Measurements from ENCODE around the gene CTRB1. TPM values are rescaled to one million over a fixed set of nuclear protein-coding genes. Genes with fewer than 3 reads are reported as not detected.

The CTRB1 gene
- total RNA-seq, 1 experiment from 2014 or later, result not detected

DNA sequence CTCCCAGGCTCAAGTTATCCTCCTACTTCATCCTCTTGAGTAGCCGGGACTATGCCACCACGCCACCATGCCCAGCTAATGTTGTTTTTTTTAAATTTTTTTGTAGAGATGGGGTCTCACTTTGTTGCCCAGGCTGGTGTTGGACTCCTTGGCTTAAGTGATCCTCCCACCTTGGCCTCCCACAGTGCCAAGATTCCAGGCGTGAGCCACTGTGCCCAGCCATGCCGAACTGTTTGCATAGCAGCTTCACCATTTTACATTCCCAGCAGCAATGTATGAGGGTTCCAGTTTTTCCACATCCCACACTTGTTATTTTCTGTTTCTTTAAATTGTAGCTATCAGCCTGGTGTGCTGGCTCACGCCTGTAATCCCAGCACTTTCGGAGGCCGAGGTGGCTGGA is 2.2 kb upstream of the CTRB1 start:
- Mint-ChIP-seq H3K27ac (ENCODE audit: low read depth, unreplicated experiment) (no peak overlapping the region), H3K9me3 (ENCODE audit: unreplicated experiment) (no peaks in the 10 kb centered on the region), H3K36me3 (ENCODE audit: insufficient read depth, unreplicated experiment) (no peaks in the 10 kb centered on the region), H3K27me3 (ENCODE audit: insufficient read depth, unreplicated experiment) (no peaks in the 10 kb centered on the region), H3K4me3 (ENCODE audit: unreplicated experiment) (no peak overlapping the region), H3K4me1 (ENCODE audit: insufficient read depth, unreplicated experiment) (no peaks in the 10 kb centered on the region)
- BruUV-seq (replicated peaks), result no TSS peak
- intact Hi-C loops (cut with micrococcal nuclease), result no loop called here
- TF ChIP-seq, protein P1, sequence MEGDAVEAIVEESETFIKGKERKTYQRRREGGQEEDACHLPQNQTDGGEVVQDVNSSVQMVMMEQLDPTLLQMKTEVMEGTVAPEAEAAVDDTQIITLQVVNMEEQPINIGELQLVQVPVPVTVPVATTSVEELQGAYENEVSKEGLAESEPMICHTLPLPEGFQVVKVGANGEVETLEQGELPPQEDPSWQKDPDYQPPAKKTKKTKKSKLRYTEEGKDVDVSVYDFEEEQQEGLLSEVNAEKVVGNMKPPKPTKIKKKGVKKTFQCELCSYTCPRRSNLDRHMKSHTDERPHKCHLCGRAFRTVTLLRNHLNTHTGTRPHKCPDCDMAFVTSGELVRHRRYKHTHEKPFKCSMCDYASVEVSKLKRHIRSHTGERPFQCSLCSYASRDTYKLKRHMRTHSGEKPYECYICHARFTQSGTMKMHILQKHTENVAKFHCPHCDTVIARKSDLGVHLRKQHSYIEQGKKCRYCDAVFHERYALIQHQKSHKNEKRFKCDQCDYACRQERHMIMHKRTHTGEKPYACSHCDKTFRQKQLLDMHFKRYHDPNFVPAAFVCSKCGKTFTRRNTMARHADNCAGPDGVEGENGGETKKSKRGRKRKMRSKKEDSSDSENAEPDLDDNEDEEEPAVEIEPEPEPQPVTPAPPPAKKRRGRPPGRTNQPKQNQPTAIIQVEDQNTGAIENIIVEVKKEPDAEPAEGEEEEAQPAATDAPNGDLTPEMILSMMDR (IDR thresholded peaks at IDR 0.05; ENCODE audit: unreplicated experiment), result no peak
- ChIA-PET CTCF (interaction anchor here (1.0 to 3.3 kb wide), 3 partner anchors 17 to 18 kb away, joined by 4 to 16 read pairs (median 10); no protein-coding TSS in a partner anchor), POLR2A (no interaction called here)
- DNase-seq (ENCODE audit: unreplicated experiment), result no peak

DNA sequence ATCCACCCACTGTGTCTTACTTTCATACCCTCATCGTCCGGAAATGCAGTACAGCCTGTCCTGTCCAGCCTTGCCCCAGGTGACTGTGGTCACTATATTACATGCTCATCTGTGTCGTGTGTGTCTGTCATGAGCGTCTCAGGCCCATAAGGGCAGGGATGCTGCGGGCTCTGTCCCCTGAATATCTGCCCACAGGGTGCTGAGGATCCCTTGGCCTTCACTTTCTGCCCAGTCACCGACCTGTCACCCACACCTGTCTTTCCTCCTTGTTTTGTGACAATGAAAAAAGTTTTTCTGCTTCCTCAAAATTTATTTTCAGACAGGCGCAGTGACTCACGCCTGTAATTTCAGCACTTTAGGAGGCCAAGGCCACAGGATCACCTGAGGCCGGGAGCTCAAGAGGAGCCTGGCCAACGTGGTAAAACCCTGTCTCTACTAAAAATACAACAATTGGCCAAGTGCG is 1.4 kb upstream of the CTRB1 start:
- Mint-ChIP-seq H3K9me3 (ENCODE audit: unreplicated experiment) (no peaks in the 10 kb centered on the region), H3K27me3 (ENCODE audit: insufficient read depth, unreplicated experiment) (no peaks in the 10 kb centered on the region), H3K27ac (ENCODE audit: low read depth, unreplicated experiment) (no peak overlapping the region), H3K36me3 (ENCODE audit: insufficient read depth, unreplicated experiment) (no peaks in the 10 kb centered on the region), H3K4me1 (ENCODE audit: insufficient read depth, unreplicated experiment) (no peaks in the 10 kb centered on the region), H3K4me3 (ENCODE audit: unreplicated experiment) (no peak overlapping the region)
- POLR2A ChIA-PET, result interaction anchor here (0.6 kb wide), 1 partner anchor 190 kb away, joined by 3 read pairs; no protein-coding TSS in a partner anchor
- TF ChIP-seq, protein P1 (IDR thresholded peaks at IDR 0.05; ENCODE audit: unreplicated experiment), result no peak
- intact Hi-C loops (cut with micrococcal nuclease), result no loop called here
- BruUV-seq (replicated peaks), result no TSS peak
- DNase-seq (ENCODE audit: unreplicated experiment), result no peak
- CTCF ChIA-PET, result interaction anchor here (0.7 to 3.3 kb wide), 3 partner anchors 17 to 32 kb away, joined by 3 to 16 read pairs (median 10); no protein-coding TSS in a partner anchor

DNA sequence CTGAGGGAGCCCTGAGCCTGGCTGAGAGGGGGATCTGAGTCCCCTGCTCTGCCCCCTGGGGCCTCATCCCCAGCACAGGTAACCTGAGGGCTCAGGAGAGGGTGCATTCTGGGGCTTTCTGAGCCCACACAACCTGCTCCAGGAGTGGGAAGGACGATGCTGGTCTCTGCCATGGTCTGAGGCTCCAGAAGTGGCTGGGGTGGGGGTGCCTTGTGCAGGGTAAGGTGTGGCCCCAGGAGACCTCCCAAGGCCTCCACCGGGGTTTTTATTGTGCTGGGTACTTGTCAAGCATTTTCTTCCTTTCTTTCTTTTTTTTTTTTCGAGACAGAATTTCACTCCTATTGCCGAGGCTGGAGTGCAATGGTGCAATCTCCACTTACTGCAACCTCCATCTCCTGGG is 300 bp downstream of the CTRB1 start:
- BruUV-seq (replicated peaks), result no TSS peak
- Mint-ChIP-seq H3K27ac (ENCODE audit: low read depth, unreplicated experiment) (no peak overlapping the region), H3K9me3 (ENCODE audit: unreplicated experiment) (no peaks in the 10 kb centered on the region), H3K36me3 (ENCODE audit: insufficient read depth, unreplicated experiment) (peaks cover under 1% of the 10 kb centered on the region), H3K4me3 (ENCODE audit: unreplicated experiment) (no peak overlapping the region), H3K27me3 (ENCODE audit: insufficient read depth, unreplicated experiment) (no peaks in the 10 kb centered on the region), H3K4me1 (ENCODE audit: insufficient read depth, unreplicated experiment) (no peaks in the 10 kb centered on the region)
- intact Hi-C loops (cut with micrococcal nuclease), result no loop called here
- ChIA-PET CTCF (interaction anchor here (1.0 to 2.3 kb wide), 3 partner anchors 15 to 184 kb away, joined by 3 to 9 read pairs (median 3); no protein-coding TSS in a partner anchor), POLR2A (no interaction called here)
- TF ChIP-seq, protein P1 (IDR thresholded peaks at IDR 0.05; ENCODE audit: unreplicated experiment), result no peak
- DNase-seq (ENCODE audit: unreplicated experiment), result no peak

DNA sequence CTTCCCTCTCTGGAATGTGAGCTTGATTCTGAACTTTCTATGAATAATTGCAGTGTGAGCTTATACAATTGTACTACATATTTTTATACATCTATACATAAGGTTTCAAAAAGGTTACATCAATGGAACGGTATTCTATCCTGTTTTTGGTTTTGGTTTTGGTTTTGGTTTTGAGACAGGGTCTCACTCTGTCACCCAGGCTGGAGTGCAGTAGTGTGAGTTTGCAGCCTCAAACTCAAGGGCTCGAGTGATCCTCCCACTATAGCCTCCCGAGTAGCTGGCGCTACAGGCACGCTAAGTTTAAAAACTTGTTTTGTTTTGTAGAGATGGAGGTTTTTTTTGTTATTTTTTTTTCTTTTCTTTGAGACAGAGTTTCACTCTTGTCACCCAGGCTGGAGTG is 1.1 kb downstream of the CTRB1 start:
- H3K9me3 Mint-ChIP-seq (ENCODE audit: unreplicated experiment), result no peaks in the 10 kb centered on the region
- H3K36me3 Mint-ChIP-seq (ENCODE audit: insufficient read depth, unreplicated experiment), result peaks cover 5% of the 10 kb centered on the region
- no TSS peak for BruUV-seq (replicated peaks)
- DNase-seq (ENCODE audit: unreplicated experiment), result no peak
- H3K27me3 Mint-ChIP-seq (ENCODE audit: insufficient read depth, unreplicated experiment), result no peaks in the 10 kb centered on the region
- intact Hi-C loops (cut with micrococcal nuclease), result no loop called here
- no peaks in the 10 kb centered on the region for H3K4me1 Mint-ChIP-seq (ENCODE audit: insufficient read depth, unreplicated experiment)
- ChIA-PET CTCF (interaction anchor here (0.7 to 2.3 kb wide), 5 partner anchors 14 to 297 kb away, joined by 3 to 9 read pairs (median 3); no protein-coding TSS in a partner anchor), POLR2A (no interaction called here)
- no peak overlapping the region for H3K27ac Mint-ChIP-seq (ENCODE audit: low read depth, unreplicated experiment)
- no peak overlapping the region for H3K4me3 Mint-ChIP-seq (ENCODE audit: unreplicated experiment)
- TF ChIP-seq, protein P1 (IDR thresholded peaks at IDR 0.05; ENCODE audit: unreplicated experiment), result no peak
